Fibroblast of pulmonary artery (primary cell): Measurements from ENCODE around the gene MID2.
"Not testable (repeated sequence)": the region's sequence is repeated elsewhere in the genome, so short reads cannot be mapped to it uniquely, and the experiment has no call there.

ENCODE experiments used
- DNase-seq: peaks from one replicate; pipeline ENCODE4 v3.0.0-alpha.2; 2010; ENCODE audit warnings: low read depth
- H3K4me3 ChIP-seq: replicated peaks from 2 replicates; pipeline ENCODE4 v1.5.1; 2011; ENCODE audit warnings: low read depth, mild to moderate bottlenecking, control low read depth, low read length, moderate library complexity
- TF ChIP-seq, protein P1 (sequence below): IDR thresholded peaks from 2 replicates; pipeline ENCODE4 v1.5.1; 2011; ENCODE audit warnings: mild to moderate bottlenecking, control low read depth, low read length, inconsistent platforms; ENCODE audit errors: missing control alignments

Gene MID2

GRCh38 chrX:107842715-107843400 is 17.2 kb downstream of the MID2 start:
- TF ChIP-seq, protein P1, sequence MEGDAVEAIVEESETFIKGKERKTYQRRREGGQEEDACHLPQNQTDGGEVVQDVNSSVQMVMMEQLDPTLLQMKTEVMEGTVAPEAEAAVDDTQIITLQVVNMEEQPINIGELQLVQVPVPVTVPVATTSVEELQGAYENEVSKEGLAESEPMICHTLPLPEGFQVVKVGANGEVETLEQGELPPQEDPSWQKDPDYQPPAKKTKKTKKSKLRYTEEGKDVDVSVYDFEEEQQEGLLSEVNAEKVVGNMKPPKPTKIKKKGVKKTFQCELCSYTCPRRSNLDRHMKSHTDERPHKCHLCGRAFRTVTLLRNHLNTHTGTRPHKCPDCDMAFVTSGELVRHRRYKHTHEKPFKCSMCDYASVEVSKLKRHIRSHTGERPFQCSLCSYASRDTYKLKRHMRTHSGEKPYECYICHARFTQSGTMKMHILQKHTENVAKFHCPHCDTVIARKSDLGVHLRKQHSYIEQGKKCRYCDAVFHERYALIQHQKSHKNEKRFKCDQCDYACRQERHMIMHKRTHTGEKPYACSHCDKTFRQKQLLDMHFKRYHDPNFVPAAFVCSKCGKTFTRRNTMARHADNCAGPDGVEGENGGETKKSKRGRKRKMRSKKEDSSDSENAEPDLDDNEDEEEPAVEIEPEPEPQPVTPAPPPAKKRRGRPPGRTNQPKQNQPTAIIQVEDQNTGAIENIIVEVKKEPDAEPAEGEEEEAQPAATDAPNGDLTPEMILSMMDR: no peak
- no peak for DNase-seq
- no peak overlapping the region for H3K4me3 ChIP-seq

- DNase-seq: no peak
- TF ChIP-seq, protein P1: no peak
- H3K4me3 ChIP-seq: no peak overlapping the region
These were observed 20.0 kb downstream of the MID2 start for GRCh38 chrX:107845625-107846024.

GRCh38 chrX:107848591-107848990 is 22.9 kb downstream of the MID2 start:
- no peak overlapping the region for H3K4me3 ChIP-seq
- TF ChIP-seq, protein P1: no peak
- no peak for DNase-seq

DNA sequence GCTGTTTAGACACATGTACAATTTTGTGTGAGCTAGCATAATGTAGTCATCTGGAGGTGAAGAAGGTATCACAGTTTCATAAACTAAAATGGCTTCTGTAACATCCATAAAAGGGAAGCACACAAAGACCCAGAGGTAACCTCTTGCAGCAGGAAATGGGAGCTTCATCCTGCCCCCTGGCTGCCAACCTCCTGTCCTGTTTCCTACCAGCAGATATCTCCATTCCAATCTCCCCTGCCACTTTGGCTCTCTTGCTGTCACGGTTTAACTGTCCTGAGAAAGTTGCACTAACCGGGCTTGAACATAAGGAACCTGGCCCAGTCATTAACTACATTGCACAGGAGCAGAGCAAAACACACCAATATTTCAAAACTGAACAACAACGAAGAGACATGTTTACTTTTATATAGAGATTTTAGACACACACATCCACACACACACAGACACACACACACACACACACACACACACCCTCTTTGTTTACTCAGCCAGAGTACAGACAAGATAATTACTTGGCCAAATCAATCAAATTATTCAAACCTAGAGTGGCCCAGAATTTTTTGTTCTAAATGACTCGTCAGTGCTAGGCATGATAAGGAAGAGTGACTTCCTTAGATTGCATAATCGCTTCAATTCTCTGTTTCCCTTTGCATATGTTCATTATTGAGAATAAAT is 24.2 kb downstream of the MID2 start:
- DNase-seq: no peak
- no peak overlapping the region for H3K4me3 ChIP-seq

GRCh38 chrX:107850422-107850765 is 24.7 kb downstream of the MID2 start:
- TF ChIP-seq, protein P1: no peak
- H3K4me3 ChIP-seq: no peak overlapping the region
- no peak for DNase-seq

More for the DNA sequence above, 24.2 kb downstream of the MID2 start:
- TF ChIP-seq, protein P1: peak; percentile 12

GRCh38 chrX:107851215-107851614 is 25.5 kb downstream of the MID2 start:
- TF ChIP-seq, protein P1: no peak
- DNase-seq: peak; percentile 50
- no peak overlapping the region for H3K4me3 ChIP-seq

DNA sequence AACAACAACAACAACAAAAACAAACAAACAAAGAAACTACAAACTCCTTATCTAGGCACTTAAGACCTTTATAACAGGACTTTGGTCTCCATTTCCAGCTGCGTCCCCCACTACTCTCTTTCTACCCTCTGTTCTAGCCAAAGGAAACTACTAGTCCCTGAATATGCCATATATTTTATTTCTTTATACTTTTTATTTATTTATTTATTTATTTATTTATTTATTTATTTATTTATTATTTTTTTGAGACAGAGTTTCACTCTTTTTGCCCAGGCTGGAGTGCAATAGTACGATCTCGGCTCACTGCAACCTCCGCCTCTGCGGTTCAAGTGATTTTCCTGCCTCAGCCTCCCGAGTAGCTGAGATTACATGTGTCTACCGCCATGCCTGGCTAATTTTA is 26.0 kb downstream of the MID2 start:
- not testable (repeated sequence) for H3K4me3 ChIP-seq, DNase-seq
